Islet of Langerhans (tissue), 1 donor: ENCODE results near the gene MAP2K1.

Experiments
- FAIRE-seq: peaks from one replicate; lab custom pipeline; 2011; peaks lifted over from hg19 to GRCh38; lab: Jason Lieb, UNC

MAP2K1 gene

DNA sequence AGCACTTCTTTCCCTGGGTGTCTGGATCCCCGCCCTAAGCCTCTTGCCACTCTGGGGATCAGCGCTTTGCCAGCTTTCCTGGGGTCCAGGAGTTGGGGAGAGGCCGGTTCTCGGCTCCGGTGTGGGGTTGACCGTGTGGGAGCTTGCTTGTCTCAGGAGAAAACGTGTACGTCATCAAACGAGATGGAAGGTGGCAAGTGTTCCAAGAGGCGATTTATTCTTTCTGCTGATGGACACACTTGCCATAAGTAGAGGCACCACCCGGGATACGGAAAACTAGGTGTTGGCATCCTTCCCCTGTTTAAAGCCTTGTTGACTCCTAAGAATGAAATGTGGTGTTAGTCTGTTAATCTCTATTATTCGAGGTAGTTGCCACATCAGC is 118.7 kb downstream of the MAP2K1 start:
- no peak for FAIRE-seq

DNA sequence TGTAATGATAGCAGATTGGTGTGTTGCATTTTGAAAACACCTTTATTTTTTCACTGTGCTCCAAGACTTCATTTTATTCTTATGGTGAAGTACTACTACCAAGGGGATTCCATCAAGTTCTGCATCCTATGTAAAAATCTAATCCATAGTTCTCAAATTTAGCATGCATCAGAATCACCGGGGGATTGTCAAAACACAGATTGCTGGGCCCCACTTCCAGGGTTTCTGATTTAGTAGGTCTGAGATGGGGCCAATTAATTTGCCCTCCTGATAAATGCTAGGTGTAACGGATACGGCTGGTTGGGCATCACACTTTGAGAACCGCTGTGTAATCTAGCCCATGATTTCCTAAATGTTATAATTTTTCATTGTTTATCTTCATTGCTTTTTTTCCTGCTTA is 119.1 kb downstream of the MAP2K1 start:
- no peak for FAIRE-seq

DNA sequence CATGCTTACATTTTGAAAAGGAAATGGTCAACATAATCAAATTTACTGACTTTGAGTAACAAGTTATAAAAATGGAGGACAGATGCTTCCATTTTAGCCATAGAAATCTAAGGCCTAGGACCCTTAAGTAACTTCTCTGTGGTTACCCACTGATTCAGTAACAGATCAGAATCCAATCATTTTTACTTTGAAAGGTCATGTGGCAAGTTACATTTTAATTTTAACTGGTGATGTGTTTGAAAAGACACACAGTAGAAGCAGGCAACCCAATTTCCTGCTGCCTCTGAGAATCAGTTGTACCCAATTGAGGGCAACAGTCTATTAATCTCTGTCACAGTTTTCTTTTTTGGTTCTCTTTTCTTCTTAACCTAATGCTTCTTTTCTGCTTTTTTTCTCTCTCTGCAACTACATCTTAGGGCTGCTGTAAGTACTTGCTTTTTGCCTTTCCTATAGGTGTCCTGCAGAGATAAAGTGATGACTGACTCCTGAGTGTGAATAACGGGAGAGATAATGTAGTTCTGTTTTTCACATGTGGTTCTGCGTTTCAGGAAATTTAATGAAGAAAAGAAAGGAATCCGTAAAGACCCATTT is 121.7 kb downstream of the MAP2K1 start:
- FAIRE-seq: no peak

DNA sequence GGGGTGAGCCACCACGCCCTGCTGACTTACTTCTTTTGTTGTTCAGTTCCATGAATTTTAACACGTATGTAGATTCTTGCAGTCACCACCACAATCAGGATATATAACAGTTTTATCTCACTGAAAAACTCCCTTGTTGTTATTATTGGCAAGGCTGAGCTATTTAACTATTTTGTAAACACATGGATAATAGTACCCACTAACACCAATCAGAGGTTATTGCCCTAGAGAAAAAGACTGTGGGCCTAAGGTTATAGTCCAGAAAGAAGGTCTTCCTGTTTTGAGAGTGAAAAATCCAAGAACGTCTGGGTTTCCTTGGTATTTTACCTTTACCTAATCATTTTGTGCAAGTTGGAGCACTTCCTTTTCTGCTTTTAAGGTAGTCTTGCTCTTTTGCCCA is 127.9 kb downstream of the MAP2K1 start:
- no peak for FAIRE-seq

DNA sequence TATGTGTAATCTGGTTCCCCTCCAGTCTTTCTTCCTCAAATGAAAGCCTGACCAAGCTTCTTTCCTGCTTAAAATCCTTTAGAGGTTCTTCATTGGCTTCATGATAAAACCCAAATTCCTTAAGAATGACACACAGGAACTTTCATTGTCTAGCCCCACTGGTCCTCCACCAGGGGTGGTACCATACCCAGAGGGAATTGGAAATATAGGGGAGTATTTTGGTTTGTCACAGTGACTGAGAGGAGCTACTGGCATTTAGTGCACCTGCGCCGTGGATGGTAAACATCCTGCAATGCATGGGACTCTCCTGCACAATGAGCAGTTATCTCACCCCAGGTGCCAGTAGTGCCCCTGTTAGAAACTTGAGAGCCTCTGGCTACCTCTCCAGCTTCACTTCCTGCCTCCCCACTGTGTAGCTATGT is 129.2 kb downstream of the MAP2K1 start:
- FAIRE-seq: no peak

DNA sequence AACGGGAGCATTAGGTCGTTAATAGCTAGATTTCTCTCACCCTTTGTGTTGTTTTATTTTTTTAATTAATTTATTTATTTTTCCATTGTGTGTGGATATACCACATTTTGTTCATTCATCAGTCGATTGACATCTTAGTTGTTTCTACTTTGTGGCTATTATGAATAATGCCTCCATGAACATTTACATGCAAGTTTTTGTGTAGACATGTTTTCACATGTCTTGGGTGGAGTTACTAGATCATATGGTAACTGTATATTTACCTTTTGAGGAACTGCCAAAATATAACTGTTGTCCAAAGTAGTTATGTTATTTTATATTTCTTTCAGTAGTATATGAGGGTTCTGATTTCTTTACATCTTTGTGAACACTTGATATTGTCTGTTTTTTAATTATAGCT is 137.2 kb downstream of the MAP2K1 start:
- FAIRE-seq: no peak

DNA sequence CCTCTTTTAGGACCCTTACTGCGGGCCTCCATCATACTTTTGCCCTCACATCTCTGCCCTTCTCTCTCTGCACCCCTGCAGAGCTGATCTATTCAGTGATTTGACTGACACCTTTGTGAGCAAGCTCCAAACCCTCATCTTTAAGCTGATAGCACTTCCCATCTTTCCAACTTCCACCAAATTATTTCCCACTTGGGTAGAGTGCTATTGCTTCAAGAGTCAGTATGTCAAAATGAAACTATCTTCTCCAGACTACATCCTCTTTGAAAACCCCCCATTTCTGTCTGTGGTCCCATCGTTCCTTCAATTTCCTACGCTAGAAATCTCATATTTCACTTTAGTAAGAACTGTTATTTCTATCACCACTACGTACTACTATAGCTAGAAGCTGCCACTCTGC is 138.1 kb downstream of the MAP2K1 start:
- no peak for FAIRE-seq

DNA sequence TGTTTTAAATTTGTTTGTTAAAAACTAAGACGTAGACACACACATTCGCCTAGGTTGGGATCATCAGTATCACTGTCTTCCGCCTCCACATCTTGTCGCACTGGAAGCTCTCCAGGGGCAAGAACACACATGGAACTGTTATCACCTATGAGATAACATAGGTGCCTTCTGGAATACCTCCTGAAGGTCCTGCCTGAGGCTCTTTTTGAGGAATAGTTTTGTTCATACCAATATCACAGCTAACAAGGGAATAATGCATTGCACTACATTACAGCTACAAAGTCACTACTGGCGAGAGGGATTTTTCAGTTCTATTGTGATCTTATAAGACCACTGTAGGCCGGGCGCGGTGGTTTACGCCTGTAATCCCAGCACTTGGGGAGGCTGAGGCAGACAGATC is 148.3 kb downstream of the MAP2K1 start:
- no peak for FAIRE-seq
